ENCODE results near the gene AURKAIP1. TPM values are rescaled to one million over a fixed set of nuclear protein-coding genes. Genes with fewer than 3 reads are reported as not detected.

Gene AURKAIP1
- total and polyA plus RNA-seq, 9 donors, result 6.0 to 94.0 (median 73.2) TPM

- no peaks in the 10 kb centered on the region for H3K9me3 ChIP-seq
- intact Hi-C loops (cut with DNase I), result no loop called here
- TF ChIP-seq CTCF (IDR thresholded peaks at IDR 0.05), result no peak
- no peak for TF ChIP-seq EP300 (IDR thresholded peaks at IDR 0.05)
- TF ChIP-seq POLR2A (IDR thresholded peaks at IDR 0.05), result no peak
- H3K4me1 ChIP-seq (ENCODE audit: insufficient read depth), result peaks cover 26% of the 10 kb centered on the region
- H3K27ac ChIP-seq, result peak overlapping the region in 1 of 2 donors; percentile 6
- WGBS, 3 donors, result 59 to 74% (median 70%) methylated on average over 9 to 12 of the region's 12 CpGs
- no peak overlapping the region for H3K4me3 ChIP-seq
- H3K27me3 ChIP-seq, result no peaks in the 10 kb centered on the region
- no peak for DNase-seq
- no peaks in the 10 kb centered on the region for H3K36me3 ChIP-seq
These were observed 29.0 kb downstream of the AURKAIP1 start for GRCh38 chr1:1345860-1346500.

GRCh38 chr1:1345384-1345783, 29.6 kb downstream of the AURKAIP1 start:
- Histone ChIP-seq H3K9me3 (no peaks in the 10 kb centered on the region), H3K4me3 (no peak overlapping the region), H3K36me3 (no peaks in the 10 kb centered on the region), H3K27me3 (no peaks in the 10 kb centered on the region), H3K4me1 (ENCODE audit: insufficient read depth) (peaks cover 26% of the 10 kb centered on the region), H3K27ac (no peak overlapping the region)
- 56 to 63% (median 58%) methylated on average over 5 to 16 of the region's 16 CpGs for WGBS, 3 donors
- TF ChIP-seq POLR2A (IDR thresholded peaks at IDR 0.05), result no peak
- no peak for TF ChIP-seq CTCF (IDR thresholded peaks at IDR 0.05)
- no peak for TF ChIP-seq EP300 (IDR thresholded peaks at IDR 0.05)
- DNase-seq, result no peak
- intact Hi-C loops (cut with DNase I), result no loop called here

- intact Hi-C loops (cut with DNase I), result no loop called here
- H3K4me3 ChIP-seq, result no peak overlapping the region
- H3K4me1 ChIP-seq (ENCODE audit: insufficient read depth), result peaks cover 26% of the 10 kb centered on the region
- H3K9me3 ChIP-seq, result no peaks in the 10 kb centered on the region
- TF ChIP-seq EP300 (IDR thresholded peaks at IDR 0.05) (no peak), CTCF (IDR thresholded peaks at IDR 0.05) (no peak), POLR2A (IDR thresholded peaks at IDR 0.05) (no peak)
- WGBS, 3 donors, result 74 to 78% (median 75%) methylated on average over 11 to 15 of the region's 15 CpGs
- no peaks in the 10 kb centered on the region for H3K27me3 ChIP-seq
- no peak overlapping the region for H3K27ac ChIP-seq
- H3K36me3 ChIP-seq, result no peaks in the 10 kb centered on the region
- no peak for DNase-seq
These were observed 30.2 kb downstream of the AURKAIP1 start for GRCh38 chr1:1344655-1345361.

GRCh38 chr1:1343811-1344421, 31.1 kb downstream of the AURKAIP1 start:
- no peak overlapping the region for H3K4me3 ChIP-seq
- DNase-seq, result no peak
- no peaks in the 10 kb centered on the region for H3K36me3 ChIP-seq
- H3K4me1 ChIP-seq (ENCODE audit: insufficient read depth), result peaks cover 26% of the 10 kb centered on the region
- H3K27ac ChIP-seq, result no peak overlapping the region
- 85 to 88% (median 88%) methylated on average over 22 to 24 of the region's 24 CpGs for WGBS, 3 donors
- H3K9me3 ChIP-seq, result no peaks in the 10 kb centered on the region
- intact Hi-C loops (cut with DNase I), result no loop called here
- TF ChIP-seq POLR2A (IDR thresholded peaks at IDR 0.05), result no peak
- no peak for TF ChIP-seq EP300 (IDR thresholded peaks at IDR 0.05)
- no peak for TF ChIP-seq CTCF (IDR thresholded peaks at IDR 0.05)
- no peaks in the 10 kb centered on the region for H3K27me3 ChIP-seq

Measured in ovary (tissue), 9 donors.